ENCODE results near the gene TRIM8.

DNA sequence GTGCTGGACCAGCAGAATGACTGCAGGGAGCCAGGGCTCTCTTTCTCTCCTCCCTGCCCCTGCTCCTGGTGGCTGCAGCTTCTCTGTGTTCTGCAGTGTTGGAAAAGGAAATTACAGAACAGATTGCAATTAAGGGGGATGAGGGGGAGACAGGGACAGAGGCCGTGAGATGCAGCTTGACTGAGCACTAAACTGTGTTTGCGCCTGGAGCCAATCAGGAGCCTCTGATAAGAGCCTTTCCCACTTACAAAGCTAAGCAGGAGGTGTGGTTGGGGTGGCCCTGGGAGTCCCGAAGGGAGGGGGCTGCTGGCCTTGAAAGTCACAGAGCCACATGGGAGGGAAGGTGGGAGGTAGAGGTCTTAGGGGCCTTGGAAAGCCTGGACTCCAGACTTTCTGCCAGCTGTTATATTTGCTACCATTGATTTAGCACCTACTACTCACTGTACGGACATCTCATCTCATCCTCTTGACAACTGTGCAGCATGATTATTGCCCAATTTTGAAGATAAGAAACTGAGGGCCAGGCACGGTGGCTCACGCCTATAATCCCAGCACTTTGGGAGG lies 26.7 kb downstream of the TRIM8 start:
- TF ChIP-seq, protein P1, sequence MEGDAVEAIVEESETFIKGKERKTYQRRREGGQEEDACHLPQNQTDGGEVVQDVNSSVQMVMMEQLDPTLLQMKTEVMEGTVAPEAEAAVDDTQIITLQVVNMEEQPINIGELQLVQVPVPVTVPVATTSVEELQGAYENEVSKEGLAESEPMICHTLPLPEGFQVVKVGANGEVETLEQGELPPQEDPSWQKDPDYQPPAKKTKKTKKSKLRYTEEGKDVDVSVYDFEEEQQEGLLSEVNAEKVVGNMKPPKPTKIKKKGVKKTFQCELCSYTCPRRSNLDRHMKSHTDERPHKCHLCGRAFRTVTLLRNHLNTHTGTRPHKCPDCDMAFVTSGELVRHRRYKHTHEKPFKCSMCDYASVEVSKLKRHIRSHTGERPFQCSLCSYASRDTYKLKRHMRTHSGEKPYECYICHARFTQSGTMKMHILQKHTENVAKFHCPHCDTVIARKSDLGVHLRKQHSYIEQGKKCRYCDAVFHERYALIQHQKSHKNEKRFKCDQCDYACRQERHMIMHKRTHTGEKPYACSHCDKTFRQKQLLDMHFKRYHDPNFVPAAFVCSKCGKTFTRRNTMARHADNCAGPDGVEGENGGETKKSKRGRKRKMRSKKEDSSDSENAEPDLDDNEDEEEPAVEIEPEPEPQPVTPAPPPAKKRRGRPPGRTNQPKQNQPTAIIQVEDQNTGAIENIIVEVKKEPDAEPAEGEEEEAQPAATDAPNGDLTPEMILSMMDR (IDR thresholded peaks at IDR 0.05; ENCODE audit: low read depth, low read length): no peak
- TF ChIP-seq POLR2A (IDR thresholded peaks at IDR 0.05; ENCODE audit: extremely low read depth, insufficient read length): no peak
- no peak for TF ChIP-seq MYC (IDR thresholded peaks at IDR 0.05; ENCODE audit: low read depth, low read length)

All from NB4 (cell line).